SK-N-MC (cell line): ENCODE data around the gene KCTD19.

Source experiments
- EZH2 ChIP-seq: fragments of 200-600 bp; sonication (generic); IDR thresholded peaks from one replicate; pipeline ENCODE4 v1.6.1; 2017; ENCODE audit warnings: antibody characterized with exemption
- POLR2AphosphoS5 ChIP-seq: IDR thresholded peaks from 2 replicates; pipeline ENCODE4 v1.6.1; 2012; ENCODE audit warnings: mild to moderate bottlenecking, low read depth, low read length, borderline replicate concordance

- no peak for TF ChIP-seq EZH2
- no peak for TF ChIP-seq POLR2AphosphoS5
Observed at GRCh38 chr16:67302970-67303369, 23.6 kb downstream of the KCTD19 start.
